Progenitor cell of endocrine pancreas (in vitro differentiated cells): Measurements from ENCODE around the gene CD1B. TPM values are rescaled to one million over a fixed set of nuclear protein-coding genes. Genes with fewer than 3 reads are reported as not detected.
"Not testable (repeated sequence)": the region's sequence is repeated elsewhere in the genome, so short reads cannot be mapped to it uniquely, and the experiment has no call there.

Experiments
- DNase-seq: peaks from one replicate; pipeline ENCODE4 v3.0.0; 2021; ENCODE audit warnings: low spot score; ENCODE audit not compliant: unreplicated experiment
- H3K27ac Mint-ChIP-seq: 2 replicates; pipeline ENCODE4 v1.8.0; 2021; ENCODE audit warnings: mild to moderate bottlenecking, moderate library complexity, mixed read lengths
- H3K27me3 Mint-ChIP-seq: 2 replicates; pipeline ENCODE4 v1.8.0; 2021; ENCODE audit warnings: mixed read lengths
- H3K36me3 Mint-ChIP-seq: 2 replicates; pipeline ENCODE4 v1.8.0; 2022; ENCODE audit warnings: mixed read lengths; ENCODE audit not compliant: insufficient read depth
- H3K4me1 Mint-ChIP-seq: 2 replicates; pipeline ENCODE4 v1.8.0; 2021; ENCODE audit warnings: low read depth, mixed read lengths
- H3K4me3 Mint-ChIP-seq: 2 replicates; pipeline ENCODE4 v1.8.0; 2021; ENCODE audit warnings: low read depth, mild to moderate bottlenecking, moderate library complexity, mixed read lengths
- H3K9me3 Mint-ChIP-seq: 2 replicates; pipeline ENCODE4 v1.8.0; 2021; ENCODE audit warnings: low read depth, mixed read lengths
- total RNA-seq: library from RNA; stranded (reverse); gene quantifications from 2 replicates; pipeline ENCODE4 v1.2.1, GENCODE V29; 2021
- TF ChIP-seq, protein P1 (sequence below): fragments of 200-600 bp; sonication (generic); IDR thresholded peaks from one replicate; pipeline ENCODE4 v1.5.0; 2021; ENCODE audit warnings: antibody characterized with exemption, mild to moderate bottlenecking; ENCODE audit not compliant: unreplicated experiment

CD1B gene
- total RNA-seq, 1 donor from 2014 or later = not detected

DNA sequence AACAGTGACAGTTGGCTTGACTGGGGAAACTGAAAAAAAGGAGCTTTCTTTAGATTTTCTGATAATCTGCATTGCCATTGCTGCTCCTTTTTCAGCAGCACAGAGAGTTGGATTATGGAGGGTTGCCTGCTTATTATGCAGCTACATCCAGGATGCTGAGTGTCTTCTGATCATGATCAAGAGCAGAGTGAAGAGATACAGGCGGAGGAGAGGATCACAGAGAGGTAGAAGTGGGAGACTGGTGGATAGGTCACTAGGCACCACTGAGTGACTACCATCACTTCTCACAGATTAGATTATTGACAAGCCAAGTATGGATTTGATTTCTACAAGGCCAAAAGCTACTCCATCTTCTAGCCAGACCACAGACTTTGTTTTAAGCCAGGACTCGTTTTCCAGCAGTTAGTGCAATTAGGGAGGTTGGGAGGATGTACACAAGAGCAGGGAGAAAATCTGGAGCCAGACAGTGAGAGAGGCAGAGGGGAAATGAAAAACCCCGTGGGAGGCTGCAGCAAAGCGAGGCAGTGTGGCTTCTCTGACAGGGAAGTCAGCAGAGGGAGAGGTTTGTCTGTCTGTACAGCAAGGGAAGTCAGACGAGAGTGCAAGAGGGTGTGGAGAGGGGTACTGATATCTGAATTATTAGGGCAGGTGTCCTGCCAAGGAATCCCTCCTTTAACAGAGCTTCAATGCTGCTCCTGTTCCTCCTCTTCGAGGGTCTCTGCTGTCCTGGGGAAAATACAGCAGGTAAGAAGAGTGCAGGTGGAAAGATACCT is 22.2 kb upstream of the CD1B start, which contains the start of gene CD1E:
CD1E (plus strand) TSS at position 592 of the 773 bp plus-strand sequence; CDS start at position 687, 95 bp downstream.
- DNase-seq = no peak
- Mint-ChIP-seq H3K4me3 (no peak within 1 kb of the TSS), H3K4me1 (no peaks in the 10 kb centered on the region), H3K27me3 (peaks cover 7% of the 10 kb centered on the region), H3K36me3 (no peaks in the 10 kb centered on the region), H3K27ac (no peak within 1 kb of the TSS), H3K9me3 (no peaks in the 10 kb centered on the region)
- TF ChIP-seq, protein P1, sequence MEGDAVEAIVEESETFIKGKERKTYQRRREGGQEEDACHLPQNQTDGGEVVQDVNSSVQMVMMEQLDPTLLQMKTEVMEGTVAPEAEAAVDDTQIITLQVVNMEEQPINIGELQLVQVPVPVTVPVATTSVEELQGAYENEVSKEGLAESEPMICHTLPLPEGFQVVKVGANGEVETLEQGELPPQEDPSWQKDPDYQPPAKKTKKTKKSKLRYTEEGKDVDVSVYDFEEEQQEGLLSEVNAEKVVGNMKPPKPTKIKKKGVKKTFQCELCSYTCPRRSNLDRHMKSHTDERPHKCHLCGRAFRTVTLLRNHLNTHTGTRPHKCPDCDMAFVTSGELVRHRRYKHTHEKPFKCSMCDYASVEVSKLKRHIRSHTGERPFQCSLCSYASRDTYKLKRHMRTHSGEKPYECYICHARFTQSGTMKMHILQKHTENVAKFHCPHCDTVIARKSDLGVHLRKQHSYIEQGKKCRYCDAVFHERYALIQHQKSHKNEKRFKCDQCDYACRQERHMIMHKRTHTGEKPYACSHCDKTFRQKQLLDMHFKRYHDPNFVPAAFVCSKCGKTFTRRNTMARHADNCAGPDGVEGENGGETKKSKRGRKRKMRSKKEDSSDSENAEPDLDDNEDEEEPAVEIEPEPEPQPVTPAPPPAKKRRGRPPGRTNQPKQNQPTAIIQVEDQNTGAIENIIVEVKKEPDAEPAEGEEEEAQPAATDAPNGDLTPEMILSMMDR = no peak

DNA sequence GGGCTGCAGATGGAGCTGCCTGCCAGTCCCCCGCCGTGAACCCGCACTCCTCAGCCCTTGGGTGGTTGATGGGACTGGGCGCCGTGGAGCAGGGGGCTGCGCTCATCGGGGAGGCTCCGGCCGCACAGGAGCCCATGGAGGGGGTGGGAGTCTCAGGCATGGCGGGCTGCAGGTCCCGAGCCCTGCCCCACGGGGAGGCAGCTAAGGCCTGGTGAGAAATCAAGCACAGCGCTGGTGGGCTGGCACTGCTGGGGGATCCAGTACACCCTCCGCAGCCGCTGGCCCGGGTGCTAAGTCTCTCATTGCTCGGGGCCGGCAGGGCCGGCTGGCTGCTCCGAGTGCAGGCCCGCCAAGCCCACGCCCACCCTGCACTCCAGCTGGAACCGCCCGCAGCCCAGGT is 17.6 kb upstream of the CD1B start:
- not testable (repeated sequence) for DNase-seq, H3K36me3 Mint-ChIP-seq, H3K4me3 Mint-ChIP-seq, H3K27ac Mint-ChIP-seq, H3K27me3 Mint-ChIP-seq, H3K4me1 Mint-ChIP-seq
- peaks cover 14% of the 10 kb centered on the region for H3K9me3 Mint-ChIP-seq

DNA sequence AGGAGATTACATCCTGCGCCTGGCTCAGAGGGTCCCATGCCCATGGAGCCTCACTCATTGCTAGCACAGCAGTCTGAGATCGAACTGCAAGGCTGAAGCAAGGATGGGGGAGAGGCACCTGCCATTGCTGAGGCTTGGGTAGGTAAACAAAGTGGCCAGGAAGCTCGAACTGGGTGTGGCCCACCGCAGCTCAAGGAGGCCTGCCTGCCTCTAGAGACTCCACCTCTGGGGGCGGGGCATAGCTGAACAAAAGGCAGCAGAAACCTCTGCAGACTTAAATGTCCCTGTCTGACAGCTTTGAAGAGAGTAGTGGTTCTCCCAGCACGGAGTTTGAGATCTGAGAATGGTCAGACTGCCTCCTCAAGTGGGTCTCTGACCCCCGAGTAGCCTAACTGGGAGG is 5.1 kb upstream of the CD1B start:
- not testable (repeated sequence) for DNase-seq, H3K27me3 Mint-ChIP-seq, H3K4me1 Mint-ChIP-seq, H3K36me3 Mint-ChIP-seq, H3K27ac Mint-ChIP-seq, H3K4me3 Mint-ChIP-seq
- H3K9me3 Mint-ChIP-seq = peaks cover 12% of the 10 kb centered on the region

DNA sequence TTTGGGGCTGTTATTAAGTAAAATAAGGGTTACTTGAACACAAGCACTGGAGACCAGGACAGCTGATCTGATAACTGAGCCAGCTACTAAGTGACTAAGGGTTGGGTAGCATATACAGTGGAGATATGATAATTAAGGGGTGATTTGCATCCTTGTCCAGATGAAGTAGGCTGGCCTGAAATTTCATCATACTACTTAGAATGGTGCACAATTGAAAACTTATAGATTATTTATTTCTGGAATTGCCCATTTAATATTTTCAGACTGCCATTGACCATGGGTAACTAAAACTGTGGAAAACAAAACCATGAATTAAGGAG is 3.8 kb upstream of the CD1B start:
- H3K27ac Mint-ChIP-seq = no peak overlapping the region
- no peaks in the 10 kb centered on the region for H3K36me3 Mint-ChIP-seq
- no peaks in the 10 kb centered on the region for H3K4me1 Mint-ChIP-seq
- H3K9me3 Mint-ChIP-seq = peaks cover 6% of the 10 kb centered on the region
- no peak for DNase-seq
- TF ChIP-seq, protein P1 = no peak
- H3K27me3 Mint-ChIP-seq = no peaks in the 10 kb centered on the region
- H3K4me3 Mint-ChIP-seq = no peak overlapping the region

DNA sequence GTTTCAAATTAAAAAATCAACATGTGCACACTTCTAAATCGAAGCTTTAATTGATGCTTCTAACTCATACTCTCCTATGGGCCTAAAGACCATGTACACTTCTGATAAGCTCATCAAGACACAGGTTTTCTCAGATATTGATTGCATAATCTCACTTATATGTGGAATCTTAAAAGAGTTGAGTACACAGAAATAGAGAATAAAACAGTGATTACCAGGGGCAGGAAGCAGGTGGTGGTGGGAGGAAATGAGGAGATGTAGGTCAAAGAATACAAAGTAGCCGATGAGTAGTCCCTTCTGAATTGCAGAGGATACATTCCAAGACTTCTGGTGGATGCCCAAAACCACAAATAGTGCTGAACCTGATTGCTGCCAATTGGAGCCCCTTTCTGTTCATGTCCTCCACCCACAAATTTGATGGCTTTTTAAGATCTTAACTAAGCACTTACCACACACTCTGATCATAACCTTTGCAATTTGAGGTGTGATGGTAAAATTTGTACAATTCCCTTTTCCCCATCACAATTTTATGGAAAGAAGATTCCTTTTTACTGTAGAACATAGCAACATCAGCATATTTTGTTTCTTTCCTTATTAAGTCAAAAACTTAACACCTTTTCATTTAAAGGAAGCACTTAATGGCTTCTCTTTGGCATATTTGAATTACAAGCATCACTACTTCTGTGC is 3.3 kb upstream of the CD1B start:
- Mint-ChIP-seq H3K36me3 (no peaks in the 10 kb centered on the region), H3K27me3 (no peaks in the 10 kb centered on the region), H3K27ac (no peak overlapping the region)

DNA sequence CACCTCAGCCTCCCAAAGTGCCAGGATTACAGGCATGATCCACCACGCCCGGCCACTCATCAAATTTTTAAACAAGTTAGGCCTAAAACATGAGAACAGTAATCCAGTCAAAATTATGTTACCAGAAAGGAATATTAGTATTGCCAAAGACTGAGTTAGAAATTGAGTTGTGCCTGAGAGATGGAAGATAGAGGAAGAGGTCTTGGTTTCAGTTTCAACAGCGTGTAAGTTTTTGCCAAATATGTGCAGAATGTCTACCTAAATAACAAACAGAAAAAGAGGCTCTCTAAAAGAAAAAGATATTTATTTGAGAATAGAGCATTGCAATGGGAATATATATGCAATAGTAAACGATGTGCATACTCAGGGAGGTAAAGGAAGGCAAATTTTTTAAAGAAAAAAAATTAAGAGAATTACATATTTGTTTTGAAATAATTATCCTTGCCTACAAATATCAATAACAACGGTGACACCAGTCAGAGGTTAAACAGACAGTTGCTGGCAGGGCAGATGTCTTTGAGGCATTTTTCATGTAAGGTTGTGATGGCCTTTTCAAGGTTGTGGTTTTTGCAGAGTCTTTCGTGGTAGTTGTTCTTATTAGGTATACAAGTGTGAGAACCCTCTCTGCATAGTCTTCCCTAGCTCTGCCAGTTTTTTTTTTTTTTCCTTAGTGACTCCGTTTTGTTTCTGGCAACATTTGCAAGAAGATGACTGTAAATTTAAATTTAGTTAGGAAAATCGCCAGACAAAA is 2.2 kb upstream of the CD1B start:
- TF ChIP-seq, protein P1 = no peak
- Mint-ChIP-seq H3K27me3 (no peaks in the 10 kb centered on the region), H3K4me3 (no peak overlapping the region), H3K4me1 (no peaks in the 10 kb centered on the region), H3K27ac (no peak overlapping the region), H3K9me3 (peaks cover 4% of the 10 kb centered on the region), H3K36me3 (no peaks in the 10 kb centered on the region)
- DNase-seq = no peak

More for the DNA sequence above, 3.3 kb upstream of the CD1B start:
- no peaks in the 10 kb centered on the region for H3K4me1 Mint-ChIP-seq
- H3K4me3 Mint-ChIP-seq = no peak overlapping the region
- TF ChIP-seq, protein P1 = no peak
- H3K9me3 Mint-ChIP-seq = peaks cover 4% of the 10 kb centered on the region
- DNase-seq = no peak
